GM12878 (cell line): ENCODE measurements around the gene BCLAF3. TPM values are rescaled to one million over a fixed set of nuclear protein-coding genes. Genes with fewer than 3 reads are reported as not detected.

Source experiments
- ATAC-seq: fragments of 200-7000 bp; cut with Tn5 transposase; 3 replicates; pipeline ENCODE4 v1.9.1; 2020; ENCODE audit warnings: mild to moderate bottlenecking, moderate library complexity
- BruUV-seq: library from RNA; stranded (reverse); fragments of 400-500 nt; replicated peaks from 2 replicates; lab custom pipeline; 2021; lab: Mats Ljungman, UMichigan
- CTCF ChIA-PET: fragments of 300-600 bp; sonication (Branson Sonifier 250); formaldehyde crosslinking; extraction: SDS; loops from one replicate; lab custom pipeline; 2021; ENCODE audit warnings: inconsistent platforms; lab: Yijun Ruan, JAX
- POLR2A ChIA-PET: fragments of 350-600 bp; formaldehyde crosslinking; extraction: SDS; loops from one replicate; lab custom pipeline; 2021; ENCODE audit warnings: inconsistent platforms; lab: Charles Lee
- RAD21 ChIA-PET: fragments of 300-600 bp; sonication (Branson Sonifier 250); formaldehyde crosslinking; loops from one replicate; lab custom pipeline; 2023; ENCODE audit warnings: antibody characterized with exemption; ENCODE audit not compliant: unreplicated experiment; lab: Charles Lee
- SMC1A ChIA-PET: fragments of 300-600 bp; sonication (Branson Sonifier 250); formaldehyde crosslinking; loops from one replicate; lab custom pipeline; 2023; ENCODE audit not compliant: unreplicated experiment, uncharacterized antibody; lab: Charles Lee
- DNase-seq: peaks from one replicate; pipeline ENCODE4 v3.0.0-alpha.2; 2011; ENCODE audit warnings: low read depth, low spot score
- FAIRE-seq: peaks from 3 replicates; lab custom pipeline; 2011; peaks lifted over from hg19 to GRCh38; lab: Jason Lieb, UNC
- H2AFZ ChIP-seq: 2 replicates; pipeline ENCODE4 v1.6.0; 2011; ENCODE audit warnings: low read depth, low read length, control low read depth; ENCODE audit not compliant: control insufficient read depth
- H3K27ac ChIP-seq: 2 replicates; pipeline ENCODE4 v1.5.1; 2011; ENCODE audit warnings: control low read depth; ENCODE audit not compliant: control insufficient read depth, insufficient read depth
- H3K27me3 ChIP-seq, 2 experiments: replicated peaks in 1 of 2; 2 replicates each; pipeline versions ENCODE4 v1.6.0 to v1.6.1; 2011; ENCODE audit warnings: low read length in 1 of 2; ENCODE audit not compliant: control insufficient read depth in 2 of 2, insufficient read depth in 2 of 2
- H3K36me3 ChIP-seq, 2 experiments: 2 replicates each; pipeline ENCODE4 v1.5.1; 2011; ENCODE audit warnings: low read length in 1 of 2; ENCODE audit not compliant: control insufficient read depth in 2 of 2, insufficient read depth in 2 of 2
- H3K4me1 ChIP-seq: 2 replicates; pipeline ENCODE4 v1.6.1; 2011; ENCODE audit warnings: mild to moderate bottlenecking, low read length, moderate library complexity, mixed read lengths; ENCODE audit not compliant: control insufficient read depth, insufficient read depth
- H3K4me2 ChIP-seq: 2 replicates; pipeline ENCODE4 v1.6.0; 2011; ENCODE audit warnings: control low read depth; ENCODE audit not compliant: control insufficient read depth, insufficient read depth
- H3K4me3 ChIP-seq: fragments of 200-600 bp; sonication (generic); 2 replicates; pipeline ENCODE4 v1.5.1; 2016
- H3K79me2 ChIP-seq: 2 replicates; pipeline ENCODE4 v1.6.0; 2011; ENCODE audit warnings: low read length; ENCODE audit not compliant: control insufficient read depth, insufficient read depth
- H3K9ac ChIP-seq: 2 replicates; pipeline ENCODE4 v1.8.0; 2011; ENCODE audit warnings: low read length, control low read depth, mixed read lengths; ENCODE audit not compliant: control insufficient read depth, insufficient read depth
- H3K9me3 ChIP-seq: replicated peaks from 3 replicates; pipeline ENCODE4 v1.5.1; 2011; ENCODE audit warnings: mild to moderate bottlenecking, low read length; ENCODE audit not compliant: control insufficient read depth, insufficient read depth
- H4K20me1 ChIP-seq: 2 replicates; pipeline ENCODE4 v1.6.0; 2011; ENCODE audit not compliant: control insufficient read depth, insufficient read depth
- DPF2 ChIP-seq: fragments of 450-650 bp; IDR thresholded peaks from 2 replicates; pipeline ENCODE4 v1.6.1; 2017; ENCODE audit warnings: mild to moderate bottlenecking
- HDAC6 ChIP-seq: fragments of 200-600 bp; sonication (generic); IDR thresholded peaks from one replicate; pipeline ENCODE4 v1.8.0; 2017; ENCODE audit warnings: antibody characterized with exemption; ENCODE audit not compliant: unreplicated experiment
- NKRF ChIP-seq: fragments of 450-650 bp; conservative IDR thresholded peaks from 2 replicates; pipeline ENCODE4 v1.6.1; 2017; ENCODE audit warnings: mild to moderate bottlenecking, moderate library complexity
- PBX3 ChIP-seq: IDR thresholded peaks from 2 replicates; pipeline ENCODE4 v1.6.1; 2011; ENCODE audit warnings: mild to moderate bottlenecking, low read depth, low read length, moderate library complexity; ENCODE audit not compliant: insufficient replicate concordance
- PML ChIP-seq: IDR thresholded peaks from 2 replicates; pipeline ENCODE4 v1.6.1; 2012; ENCODE audit warnings: low read length, inconsistent platforms
- RELB ChIP-seq: fragments of 450-650 bp; IDR thresholded peaks from 2 replicates; pipeline ENCODE4 v1.6.1; 2017; ENCODE audit warnings: low read depth, mild to moderate bottlenecking, moderate library complexity
- SMAD5 ChIP-seq: IDR thresholded peaks from 2 replicates; pipeline ENCODE4 v1.6.1; 2016; ENCODE audit warnings: antibody characterized with exemption, low read depth
- ZNF207 ChIP-seq: fragments of 450-650 bp; IDR thresholded peaks from 2 replicates; pipeline ENCODE4 v1.6.1; 2014; ENCODE audit warnings: antibody characterized with exemption, mild to moderate bottlenecking, borderline replicate concordance
- in situ Hi-C: fragments of 300-500 bp; cut with MboI; formaldehyde crosslinking; loops from 9 replicates; pipeline ENCODE4 v1.14.3; 2018; ENCODE audit warnings: mixed read lengths
- intact Hi-C: fragments of 100-400 bp; cut with micrococcal nuclease; formaldehyde crosslinking; loops from one replicate; pipeline ENCODE4 v1.14.2; 2022; ENCODE audit not compliant: unreplicated experiment
- polyA plus RNA-seq, 11 experiments: library from polyadenylated mRNA; depleted of rRNA in 4 of 11; unstranded in 6 of 11; stranded (reverse) in 5 of 11; fragments of >200 nt; fragmentation: Nextera tagmentation in 4 of 11; fragmentation: Illumina TruSeq in 1 of 11; extraction: Ambion mirVana in 4 of 11; extraction: Trizol in 1 of 11; gene quantifications; 1 replicate in 1 of 11; 2 replicates in 10 of 11; pipeline versions ENCODE4 v1.2.1 to v1.2.3, GENCODE V29; 2011 to 2016; ENCODE audit warnings: inconsistent platforms in 2 of 11, missing spikeins in 2 of 11, low read depth in 1 of 11
- total RNA-seq, 4 experiments: library from RNA; depleted of rRNA in 3 of 4; stranded (reverse); fragments of >200 nt in 3 of 4; fragmentation: Illumina TruSeq in 1 of 4; extraction: Trizol in 1 of 4; gene quantifications; 2 replicates each; pipeline versions ENCODE4 v1.2.1 to v1.2.3, GENCODE V29; 2013 to 2021
- TF ChIP-seq, protein P1 (sequence below): fragments of 150-350 bp; IDR thresholded peaks from 2 replicates; pipeline ENCODE4 v1.6.1; 2016; ENCODE audit warnings: low read depth, low read length
- TF ChIP-seq, protein P2 (sequence below): fragments of 450-650 bp; formaldehyde crosslinking; IDR thresholded peaks from 2 replicates; pipeline ENCODE4 v1.4.0; 2022; ENCODE audit warnings: mild to moderate bottlenecking, moderate library complexity
- TF ChIP-seq, protein P3 (sequence below): IDR thresholded peaks from 2 replicates; pipeline ENCODE4 v1.6.1; 2011; ENCODE audit warnings: borderline replicate concordance, low read depth, mild to moderate bottlenecking, moderate library complexity, low read length; ENCODE audit not compliant: insufficient read depth, poor library complexity, severe bottlenecking

BCLAF3 gene
- total and polyA plus RNA-seq, 10 of the 15 experiments (the other 5 are each of a cell fraction or from before 2014, with no cell fraction given), result 0.74 to 4.4 (median 2.6) TPM

- H3K27me3 ChIP-seq, result no peaks in the 10 kb centered on the region
- TF ChIP-seq RELB, result no peak
- no peak for TF ChIP-seq PML
- no peak for TF ChIP-seq NKRF
- no peak for TF ChIP-seq ZNF207
- TF ChIP-seq, protein P1, sequence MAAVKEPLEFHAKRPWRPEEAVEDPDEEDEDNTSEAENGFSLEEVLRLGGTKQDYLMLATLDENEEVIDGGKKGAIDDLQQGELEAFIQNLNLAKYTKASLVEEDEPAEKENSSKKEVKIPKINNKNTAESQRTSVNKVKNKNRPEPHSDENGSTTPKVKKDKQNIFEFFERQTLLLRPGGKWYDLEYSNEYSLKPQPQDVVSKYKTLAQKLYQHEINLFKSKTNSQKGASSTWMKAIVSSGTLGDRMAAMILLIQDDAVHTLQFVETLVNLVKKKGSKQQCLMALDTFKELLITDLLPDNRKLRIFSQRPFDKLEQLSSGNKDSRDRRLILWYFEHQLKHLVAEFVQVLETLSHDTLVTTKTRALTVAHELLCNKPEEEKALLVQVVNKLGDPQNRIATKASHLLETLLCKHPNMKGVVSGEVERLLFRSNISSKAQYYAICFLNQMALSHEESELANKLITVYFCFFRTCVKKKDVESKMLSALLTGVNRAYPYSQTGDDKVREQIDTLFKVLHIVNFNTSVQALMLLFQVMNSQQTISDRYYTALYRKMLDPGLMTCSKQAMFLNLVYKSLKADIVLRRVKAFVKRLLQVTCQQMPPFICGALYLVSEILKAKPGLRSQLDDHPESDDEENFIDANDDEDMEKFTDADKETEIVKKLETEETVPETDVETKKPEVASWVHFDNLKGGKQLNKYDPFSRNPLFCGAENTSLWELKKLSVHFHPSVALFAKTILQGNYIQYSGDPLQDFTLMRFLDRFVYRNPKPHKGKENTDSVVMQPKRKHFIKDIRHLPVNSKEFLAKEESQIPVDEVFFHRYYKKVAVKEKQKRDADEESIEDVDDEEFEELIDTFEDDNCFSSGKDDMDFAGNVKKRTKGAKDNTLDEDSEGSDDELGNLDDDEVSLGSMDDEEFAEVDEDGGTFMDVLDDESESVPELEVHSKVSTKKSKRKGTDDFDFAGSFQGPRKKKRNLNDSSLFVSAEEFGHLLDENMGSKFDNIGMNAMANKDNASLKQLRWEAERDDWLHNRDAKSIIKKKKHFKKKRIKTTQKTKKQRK, result no peak
- no peak for TF ChIP-seq SMAD5
- no peak for TF ChIP-seq HDAC6
- TF ChIP-seq PBX3, result no peak
- TF ChIP-seq, protein P2, sequence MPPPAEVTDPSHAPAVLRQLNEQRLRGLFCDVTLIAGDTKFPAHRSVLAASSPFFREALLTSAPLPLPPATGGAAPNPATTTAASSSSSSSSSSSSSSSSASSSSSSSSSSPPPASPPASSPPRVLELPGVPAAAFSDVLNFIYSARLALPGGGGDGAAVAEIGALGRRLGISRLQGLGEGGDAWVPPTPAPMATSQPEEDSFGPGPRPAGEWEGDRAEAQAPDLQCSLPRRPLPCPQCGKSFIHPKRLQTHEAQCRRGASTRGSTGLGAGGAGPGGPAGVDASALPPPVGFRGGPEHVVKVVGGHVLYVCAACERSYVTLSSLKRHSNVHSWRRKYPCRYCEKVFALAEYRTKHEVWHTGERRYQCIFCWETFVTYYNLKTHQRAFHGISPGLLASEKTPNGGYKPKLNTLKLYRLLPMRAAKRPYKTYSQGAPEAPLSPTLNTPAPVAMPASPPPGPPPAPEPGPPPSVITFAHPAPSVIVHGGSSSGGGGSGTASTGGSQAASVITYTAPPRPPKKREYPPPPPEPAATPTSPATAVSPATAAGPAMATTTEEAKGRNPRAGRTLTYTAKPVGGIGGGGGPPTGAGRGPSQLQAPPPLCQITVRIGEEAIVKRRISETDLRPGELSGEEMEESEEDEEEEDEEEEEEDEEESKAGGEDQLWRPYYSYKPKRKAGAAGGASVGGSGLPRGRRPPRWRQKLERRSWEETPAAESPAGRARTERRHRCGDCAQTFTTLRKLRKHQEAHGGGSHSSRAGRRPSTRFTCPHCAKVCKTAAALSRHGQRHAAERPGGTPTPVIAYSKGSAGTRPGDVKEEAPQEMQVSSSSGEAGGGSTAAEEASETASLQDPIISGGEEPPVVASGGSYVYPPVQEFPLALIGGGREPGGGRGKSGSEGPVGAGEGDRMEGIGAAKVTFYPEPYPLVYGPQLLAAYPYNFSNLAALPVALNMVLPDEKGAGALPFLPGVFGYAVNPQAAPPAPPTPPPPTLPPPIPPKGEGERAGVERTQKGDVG (CRISPR knock-in tag), result no peak
- TF ChIP-seq DPF2, result no peak
- TF ChIP-seq, protein P3, sequence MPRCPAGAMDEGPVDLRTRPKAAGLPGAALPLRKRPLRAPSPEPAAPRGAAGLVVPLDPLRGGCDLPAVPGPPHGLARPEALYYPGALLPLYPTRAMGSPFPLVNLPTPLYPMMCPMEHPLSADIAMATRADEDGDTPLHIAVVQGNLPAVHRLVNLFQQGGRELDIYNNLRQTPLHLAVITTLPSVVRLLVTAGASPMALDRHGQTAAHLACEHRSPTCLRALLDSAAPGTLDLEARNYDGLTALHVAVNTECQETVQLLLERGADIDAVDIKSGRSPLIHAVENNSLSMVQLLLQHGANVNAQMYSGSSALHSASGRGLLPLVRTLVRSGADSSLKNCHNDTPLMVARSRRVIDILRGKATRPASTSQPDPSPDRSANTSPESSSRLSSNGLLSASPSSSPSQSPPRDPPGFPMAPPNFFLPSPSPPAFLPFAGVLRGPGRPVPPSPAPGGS, result no peak
Measured at GRCh38 chrX:19956306-19956705, 34.6 kb downstream of the BCLAF3 start.

More at GRCh38 chrX:19956306-19956705, 34.6 kb downstream of the BCLAF3 start:
- ChIA-PET POLR2A (no interaction called here), CTCF (no interaction called here), RAD21 (no interaction called here), SMC1A (interaction anchor here (1.1 to 1.3 kb wide), 2 partner anchors 17 to 51 kb away, joined by 3 read pairs; no protein-coding TSS in a partner anchor)
- ATAC-seq (no peak), FAIRE-seq (no peak), DNase-seq (no peak)
- Histone ChIP-seq H3K36me3 (0 out of 4 replicates have a peak, but pooled peaks cover 0 to 2% of the 10 kb centered on the region in 2 experiments), H2AFZ (no peak overlapping the region), H3K4me3 (no peak overlapping the region), H4K20me1 (no peaks in the 10 kb centered on the region), H3K27ac (no peak overlapping the region), H3K9ac (no peak overlapping the region), H3K9me3 (no peaks in the 10 kb centered on the region), H3K4me1 (no peaks in the 10 kb centered on the region), H3K79me2 (no peaks in the 10 kb centered on the region), H3K4me2 (no peak overlapping the region)
- in situ Hi-C loops, result no loop called here
- intact Hi-C loops, result no loop called here
- no TSS peak for BruUV-seq
